ENCODE results near the gene ENDOD1.

- TF ChIP-seq CTCF (IDR thresholded peaks at IDR 0.05) (no peak), POLR2A (IDR thresholded peaks at IDR 0.05) (no peak)
Measured at GRCh38 chr11:95135155-95135554, 45.5 kb downstream of the ENDOD1 start.

Data from thyroid gland (tissue), 4 donors.